ENCODE measurements around the gene FAM193A.
"Not testable (repeated sequence)": the region's sequence is repeated elsewhere in the genome, so short reads cannot be mapped to it uniquely, and the experiment has no call there.

Gene FAM193A

GRCh38 chr4:2588259-2588658, 51.8 kb downstream of the FAM193A start:
- DNase-seq (ENCODE audit: insufficient read length, low spot score) (no peak), FAIRE-seq (no peak)
- TF ChIP-seq CTCF (IDR thresholded peaks at IDR 0.05; ENCODE audit: insufficient read depth, missing control alignments): no peak

GRCh38 chr4:2591189-2591588, 54.7 kb downstream of the FAM193A start:
- DNase-seq (ENCODE audit: insufficient read length, low spot score): no peak
- FAIRE-seq: no peak

DNA sequence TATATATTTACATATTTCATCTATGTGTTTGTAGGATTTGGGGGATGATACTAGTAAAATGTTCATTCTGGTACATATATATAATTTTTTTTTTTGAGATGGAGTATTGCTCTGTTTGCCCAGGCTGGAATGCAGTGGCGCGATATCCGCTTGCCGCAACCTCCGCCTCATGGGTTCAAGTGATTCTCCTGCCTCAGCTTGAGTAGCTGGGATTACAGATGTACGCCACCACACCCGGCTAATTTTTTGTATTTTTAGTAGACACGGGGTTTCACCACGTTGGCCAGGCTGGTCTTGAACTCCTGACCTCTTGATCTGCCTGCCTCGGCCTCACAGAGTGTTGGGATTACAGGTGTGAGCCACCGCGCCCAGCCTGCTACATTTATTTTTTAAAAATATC, 55.6 kb downstream of the FAM193A start:
- FAIRE-seq: not testable (repeated sequence)

More at GRCh38 chr4:2591189-2591588, 54.7 kb downstream of the FAM193A start:
- no peak for TF ChIP-seq CTCF (IDR thresholded peaks at IDR 0.05; ENCODE audit: insufficient read depth, missing control alignments)

DNA sequence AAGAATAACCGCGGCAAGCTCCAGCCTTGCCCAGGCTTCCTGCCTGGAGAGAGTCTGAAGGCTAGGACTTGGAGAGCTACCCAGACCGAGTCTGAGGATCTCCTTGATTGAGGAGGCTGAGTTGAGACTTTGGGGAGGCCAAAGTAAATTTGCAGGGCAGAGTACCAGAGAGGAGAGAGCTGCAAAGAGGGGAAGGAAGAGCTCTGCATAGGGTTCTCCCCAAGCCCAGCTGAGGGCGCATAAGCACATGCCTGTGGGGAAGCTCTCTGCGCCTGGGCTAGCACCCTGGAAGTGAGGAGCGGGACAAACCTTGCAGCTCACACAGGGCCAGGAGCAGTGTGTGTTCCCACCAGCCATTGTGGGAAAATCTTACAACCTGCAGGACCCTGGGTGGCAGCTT, 56.1 kb downstream of the FAM193A start:
- TF ChIP-seq CTCF (IDR thresholded peaks at IDR 0.05; ENCODE audit: insufficient read depth, missing control alignments): no peak
- DNase-seq (ENCODE audit: insufficient read length, low spot score) (no peak), FAIRE-seq (no peak)

More for the DNA sequence above, 55.6 kb downstream of the FAM193A start:
- DNase-seq (ENCODE audit: insufficient read length, low spot score): not testable (repeated sequence)

- FAIRE-seq: no peak
- no peak for DNase-seq (ENCODE audit: insufficient read length, low spot score)
- no peak for TF ChIP-seq CTCF (IDR thresholded peaks at IDR 0.05; ENCODE audit: insufficient read depth, missing control alignments)
These were observed 56.6 kb downstream of the FAM193A start for GRCh38 chr4:2593003-2593402.

DNA sequence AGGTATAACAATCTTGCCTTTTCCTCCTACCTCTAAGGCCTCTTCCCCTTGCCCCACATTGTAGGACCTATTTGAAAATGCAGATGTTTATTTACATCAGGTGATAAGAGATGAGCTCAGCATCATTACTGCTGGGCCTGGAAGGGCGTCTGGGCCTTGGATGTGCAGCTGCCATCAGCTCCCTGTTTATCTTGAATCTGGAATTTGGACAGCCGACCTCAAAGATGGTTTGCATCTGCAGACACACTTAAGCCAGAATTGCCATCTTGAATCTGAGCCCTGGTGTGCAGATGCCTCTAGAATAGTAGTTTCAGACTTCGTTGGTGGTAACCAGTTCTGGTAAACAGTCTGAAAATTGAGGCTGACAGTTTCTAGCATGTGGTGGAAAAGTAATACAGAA, 59.0 kb downstream of the FAM193A start:
- DNase-seq (ENCODE audit: insufficient read length, low spot score) (no peak), FAIRE-seq (no peak)
- no peak for TF ChIP-seq CTCF (IDR thresholded peaks at IDR 0.05; ENCODE audit: insufficient read depth, missing control alignments)

DNA sequence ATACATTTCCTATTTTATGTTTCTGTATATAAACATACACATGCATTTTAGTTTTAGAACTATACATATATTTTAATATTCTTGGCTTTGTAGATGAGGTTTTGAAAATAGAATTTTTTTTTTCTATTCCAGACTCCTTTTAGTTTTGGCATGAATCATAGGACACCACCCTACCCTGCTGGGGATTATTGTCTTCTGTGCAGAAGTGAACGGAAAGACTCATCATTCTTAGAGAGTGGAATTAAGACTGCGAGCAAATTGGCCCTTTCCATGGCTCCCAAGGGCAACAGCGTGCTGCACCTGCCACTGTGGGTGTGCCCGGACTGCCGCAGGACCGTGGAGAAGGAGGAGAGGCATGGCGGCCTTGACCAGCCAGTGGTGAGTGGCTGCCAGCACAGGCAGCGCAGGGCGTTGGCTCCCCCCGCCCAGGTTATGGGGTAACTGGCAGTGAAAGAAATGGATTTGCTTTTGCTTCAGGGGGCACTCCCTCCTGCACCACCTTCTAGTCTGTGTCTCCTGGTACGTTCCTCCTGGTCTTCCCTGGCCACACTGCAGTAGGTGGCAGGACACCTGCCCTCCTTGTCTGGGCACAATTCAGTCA, 59.6 kb downstream of the FAM193A start:
- DNase-seq (ENCODE audit: insufficient read length, low spot score): no peak
- FAIRE-seq: no peak
- TF ChIP-seq CTCF (IDR thresholded peaks at IDR 0.05; ENCODE audit: insufficient read depth, missing control alignments): no peak

GRCh38 chr4:2596611-2597010, 60.2 kb downstream of the FAM193A start:
- no peak for TF ChIP-seq CTCF (IDR thresholded peaks at IDR 0.05; ENCODE audit: insufficient read depth, missing control alignments)
- no peak for FAIRE-seq
- DNase-seq (ENCODE audit: insufficient read length, low spot score): no peak

Measured in D721Med (cell line).